ENCODE measurements around the gene ABCA4. TPM values are rescaled to one million over a fixed set of nuclear protein-coding genes. Genes with fewer than 3 reads are reported as not detected.
A peak's percentile ranks its signal among the peaks of the same experiment; 100 is the strongest.
"Not testable (repeated sequence)": the region's sequence is repeated elsewhere in the genome, so short reads cannot be mapped to it uniquely, and the experiment has no call there.

Gene ABCA4
- total RNA-seq, 6 donors from 2014 or later: under 0.01 to 1.3 (median 0.53) TPM

GRCh38 chr1:93991271-93991670, 129.7 kb downstream of the ABCA4 start:
- Histone ChIP-seq H3K27me3 (no peaks in the 10 kb centered on the region), H3K4me1 (peaks cover 0 to 12% (median 9%) of the 10 kb centered on the region in 4 donors), H3K9me3 (no peaks in the 10 kb centered on the region), H3K4me3 (no peak overlapping the region), H3K36me3 (no peaks in the 10 kb centered on the region), H3K27ac (no peak overlapping the region)
- DNase-seq (no peak), ATAC-seq (ENCODE audit: low FRiP score in 2 of 2) (no peak)
- TF ChIP-seq, protein P1, sequence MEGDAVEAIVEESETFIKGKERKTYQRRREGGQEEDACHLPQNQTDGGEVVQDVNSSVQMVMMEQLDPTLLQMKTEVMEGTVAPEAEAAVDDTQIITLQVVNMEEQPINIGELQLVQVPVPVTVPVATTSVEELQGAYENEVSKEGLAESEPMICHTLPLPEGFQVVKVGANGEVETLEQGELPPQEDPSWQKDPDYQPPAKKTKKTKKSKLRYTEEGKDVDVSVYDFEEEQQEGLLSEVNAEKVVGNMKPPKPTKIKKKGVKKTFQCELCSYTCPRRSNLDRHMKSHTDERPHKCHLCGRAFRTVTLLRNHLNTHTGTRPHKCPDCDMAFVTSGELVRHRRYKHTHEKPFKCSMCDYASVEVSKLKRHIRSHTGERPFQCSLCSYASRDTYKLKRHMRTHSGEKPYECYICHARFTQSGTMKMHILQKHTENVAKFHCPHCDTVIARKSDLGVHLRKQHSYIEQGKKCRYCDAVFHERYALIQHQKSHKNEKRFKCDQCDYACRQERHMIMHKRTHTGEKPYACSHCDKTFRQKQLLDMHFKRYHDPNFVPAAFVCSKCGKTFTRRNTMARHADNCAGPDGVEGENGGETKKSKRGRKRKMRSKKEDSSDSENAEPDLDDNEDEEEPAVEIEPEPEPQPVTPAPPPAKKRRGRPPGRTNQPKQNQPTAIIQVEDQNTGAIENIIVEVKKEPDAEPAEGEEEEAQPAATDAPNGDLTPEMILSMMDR (IDR thresholded peaks at IDR 0.05): no peak
- TF ChIP-seq POLR2AphosphoS5 (IDR thresholded peaks at IDR 0.05) (no peak), POLR2A (IDR thresholded peaks at IDR 0.05) (no peak), EP300 (IDR thresholded peaks at IDR 0.05) (no peak)
- 81 to 83% methylated on average over 4 of the region's 4 CpGs for WGBS, 2 donors

- peak overlapping the region in 1 of 4 donors; percentile 3 for H3K27ac ChIP-seq
- WGBS, 2 donors: 75 to 79% methylated on average over 3 of the region's 3 CpGs
Observed at GRCh38 chr1:93990477-93990876, 130.5 kb downstream of the ABCA4 start.

DNA sequence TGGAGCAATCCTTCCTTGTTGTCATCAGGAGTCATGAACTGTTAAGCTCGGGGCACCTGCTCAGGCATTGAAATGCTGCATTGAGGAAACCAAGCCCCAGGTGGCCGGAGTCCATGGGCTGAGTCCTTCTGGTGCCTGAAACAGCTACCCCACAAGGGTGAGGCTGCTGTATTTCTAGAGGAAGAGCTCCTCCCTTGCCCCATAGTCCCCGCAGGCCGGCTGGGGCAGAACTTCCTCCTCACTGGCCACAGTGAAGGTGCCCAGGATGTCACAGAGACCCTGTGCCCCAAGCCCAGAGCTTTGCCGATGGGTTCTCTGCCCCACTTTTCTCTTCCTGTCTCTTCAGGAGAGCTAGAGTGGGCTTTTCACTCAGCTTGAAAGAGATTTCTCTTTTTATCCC, 130.9 kb downstream of the ABCA4 start:
- Histone ChIP-seq H3K4me1 (peaks cover 0 to 12% (median 9%) of the 10 kb centered on the region in 4 donors), H3K36me3 (no peaks in the 10 kb centered on the region), H3K9me3 (no peaks in the 10 kb centered on the region), H3K27ac (peak overlapping the region in 1 of 4 donors; percentile 3), H3K27me3 (no peaks in the 10 kb centered on the region), H3K4me3 (no peak overlapping the region)
- DNase-seq (no peak), ATAC-seq (ENCODE audit: low FRiP score in 2 of 2) (no peak)
- TF ChIP-seq POLR2AphosphoS5 (IDR thresholded peaks at IDR 0.05): no peak
- TF ChIP-seq EP300 (IDR thresholded peaks at IDR 0.05): no peak
- TF ChIP-seq, protein P1 (IDR thresholded peaks at IDR 0.05): no peak
- 66 to 75% methylated on average over 1 to 5 of the region's 5 CpGs for WGBS, 2 donors

More at GRCh38 chr1:93990477-93990876, 130.5 kb downstream of the ABCA4 start:
- not testable (repeated sequence) for H3K36me3 ChIP-seq; H3K9me3 ChIP-seq; DNase-seq; H3K27me3 ChIP-seq; ATAC-seq (ENCODE audit: low FRiP score in 2 of 2); H3K4me3 ChIP-seq
- peaks cover 0 to 12% (median 9%) of the 10 kb centered on the region in 4 donors for H3K4me1 ChIP-seq

DNA sequence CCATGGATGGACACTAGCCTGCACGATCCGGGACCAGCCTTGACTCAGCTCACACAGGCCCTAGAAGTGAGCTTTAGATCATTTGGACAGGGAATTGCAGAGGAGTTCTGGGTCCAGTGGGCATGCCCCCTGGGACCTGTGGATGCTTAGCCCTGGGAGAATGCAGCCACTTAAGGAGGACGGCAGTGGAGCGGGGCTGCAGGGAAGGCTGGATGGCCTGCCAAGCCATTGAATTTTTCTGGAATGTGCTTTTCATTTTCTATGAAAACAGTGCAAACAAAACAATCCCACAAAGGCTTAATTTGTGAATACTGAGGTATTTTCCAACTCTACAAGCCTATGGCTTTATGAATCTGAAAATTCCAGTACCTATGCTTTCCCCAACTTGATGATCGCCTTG, 131.3 kb downstream of the ABCA4 start:
- DNase-seq (no peak), ATAC-seq (ENCODE audit: low FRiP score in 2 of 2) (no peak)
- 78 to 90% methylated on average over 5 of the region's 5 CpGs for WGBS, 2 donors
- Histone ChIP-seq H3K9me3 (no peaks in the 10 kb centered on the region), H3K27ac (peak overlapping the region in 1 of 4 donors; percentile 3), H3K36me3 (no peaks in the 10 kb centered on the region), H3K27me3 (no peaks in the 10 kb centered on the region), H3K4me1 (peaks cover 0 to 12% (median 9%) of the 10 kb centered on the region in 4 donors), H3K4me3 (no peak overlapping the region)
- TF ChIP-seq POLR2A (IDR thresholded peaks at IDR 0.05) (no peak), EP300 (IDR thresholded peaks at IDR 0.05) (no peak), POLR2AphosphoS5 (IDR thresholded peaks at IDR 0.05) (no peak)

GRCh38 chr1:93988634-93989350, 132.2 kb downstream of the ABCA4 start:
- no peaks in the 10 kb centered on the region for H3K27me3 ChIP-seq
- ATAC-seq (ENCODE audit: low FRiP score in 2 of 2) (peak in 1 of 2 donors; percentile 28), DNase-seq (no peak)
- H3K4me1 ChIP-seq: peaks cover 0 to 12% (median 9%) of the 10 kb centered on the region in 4 donors
- H3K4me3 ChIP-seq: no peak overlapping the region
- WGBS, 2 donors: 36 to 51% methylated on average over 3 of the region's 3 CpGs
- peak overlapping the region in 1 of 4 donors; percentile 6 for H3K27ac ChIP-seq
- no peaks in the 10 kb centered on the region for H3K9me3 ChIP-seq
- TF ChIP-seq POLR2AphosphoS5 (IDR thresholded peaks at IDR 0.05) (no peak), POLR2A (IDR thresholded peaks at IDR 0.05) (no peak), EP300 (IDR thresholded peaks at IDR 0.05) (no peak)
- TF ChIP-seq, protein P1 (IDR thresholded peaks at IDR 0.05): no peak
- no peaks in the 10 kb centered on the region for H3K36me3 ChIP-seq

GRCh38 chr1:93981274-93981667, 139.7 kb downstream of the ABCA4 start:
- H3K4me1 ChIP-seq: peaks cover 0 to 3% (median 0%) of the 10 kb centered on the region in 4 donors
- no peak for ATAC-seq (ENCODE audit: low FRiP score in 2 of 2)
- no peak overlapping the region for H3K4me3 ChIP-seq
- H3K27ac ChIP-seq: no peak overlapping the region
- WGBS, 2 donors: 95 to 96% methylated on average over 1 of the region's 1 CpG
- DNase-seq: no peak
- no peaks in the 10 kb centered on the region for H3K36me3 ChIP-seq
- H3K27me3 ChIP-seq: no peaks in the 10 kb centered on the region
- TF ChIP-seq POLR2A (IDR thresholded peaks at IDR 0.05): no peak
- TF ChIP-seq EP300 (IDR thresholded peaks at IDR 0.05): no peak
- TF ChIP-seq, protein P1 (IDR thresholded peaks at IDR 0.05): no peak
- no peak for TF ChIP-seq POLR2AphosphoS5 (IDR thresholded peaks at IDR 0.05)
- no peaks in the 10 kb centered on the region for H3K9me3 ChIP-seq
